GM18502 (cell line): ENCODE results near the gene UBE3C.
"Not testable (repeated sequence)": the region's sequence is repeated elsewhere in the genome, so short reads cannot be mapped to it uniquely, and the experiment has no call there.

Experiments used
- ATAC-seq: cut with Tn5 transposase; IDR thresholded peaks from one replicate; pipeline ENCODE4 v1.9.1; 2021; ENCODE audit warnings: mild to moderate bottlenecking; ENCODE audit not compliant: unreplicated experiment, poor library complexity

The UBE3C gene

GRCh38 chr7:157138424-157139110 is at the start of gene UBE3C:
Gene UBE3C (plus strand): TSS chr7:157138926. CDS start chr7:157139273, 347 bp downstream.
- ATAC-seq, result peak; percentile 84

GRCh38 chr7:157089100-157089610 is 49.6 kb upstream of the UBE3C start:
- ATAC-seq, result no peak

- no peak for ATAC-seq
These were observed 48.1 kb upstream of the UBE3C start for GRCh38 chr7:157090485-157091165.

GRCh38 chr7:157096286-157097055 is 42.3 kb upstream of the UBE3C start:
- ATAC-seq, result no peak

GRCh38 chr7:157097056-157097329 is 41.7 kb upstream of the UBE3C start:
- ATAC-seq, result no peak

GRCh38 chr7:157097569-157097968 is 41.2 kb upstream of the UBE3C start:
- ATAC-seq, result no peak

- ATAC-seq, result not testable (repeated sequence)
These were observed 38.7 kb upstream of the UBE3C start for GRCh38 chr7:157100005-157100404.

GRCh38 chr7:157103641-157104040 is 35.1 kb upstream of the UBE3C start:
- ATAC-seq, result not testable (repeated sequence)

GRCh38 chr7:157111311-157111710 is 27.4 kb upstream of the UBE3C start:
- no peak for ATAC-seq

GRCh38 chr7:157112706-157113105 is 26.0 kb upstream of the UBE3C start:
- no peak for ATAC-seq

GRCh38 chr7:157113607-157114006 is 25.1 kb upstream of the UBE3C start:
- no peak for ATAC-seq

- no peak for ATAC-seq
These were observed 22.0 kb upstream of the UBE3C start for GRCh38 chr7:157116762-157117161.

- ATAC-seq, result no peak
These were observed 20.9 kb upstream of the UBE3C start for GRCh38 chr7:157117796-157118195.

GRCh38 chr7:157120181-157120580 is 18.5 kb upstream of the UBE3C start:
- no peak for ATAC-seq

- ATAC-seq, result no peak
These were observed 17.5 kb upstream of the UBE3C start for GRCh38 chr7:157121184-157121715.

GRCh38 chr7:157122800-157123495 is 15.8 kb upstream of the UBE3C start:
- ATAC-seq, result no peak

- ATAC-seq, result no peak
These were observed 14.0 kb upstream of the UBE3C start for GRCh38 chr7:157124690-157125089.

- ATAC-seq, result no peak
These were observed 13.1 kb upstream of the UBE3C start for GRCh38 chr7:157125376-157126223.

GRCh38 chr7:157126921-157127320 is 11.8 kb upstream of the UBE3C start:
- no peak for ATAC-seq
